H9 (cell line): Measurements from ENCODE around the gene PJVK. TPM values are rescaled to one million over a fixed set of nuclear protein-coding genes. Genes with fewer than 3 reads are reported as not detected.

Source experiments
- DNase-seq: peaks from one replicate; pipeline ENCODE4 v3.0.0-alpha.2; 2017
- H2AFZ ChIP-seq: one replicate; pipeline ENCODE4 v1.6.1; 2013; ENCODE audit warnings: mild to moderate bottlenecking, low read length, control low read depth, moderate library complexity
- H2AK5ac ChIP-seq: 2 replicates; pipeline ENCODE4 v1.6.1; 2013; ENCODE audit warnings: low read length, control low read depth, mixed read lengths; ENCODE audit not compliant: insufficient read length
- H2BK120ac ChIP-seq: one replicate; pipeline ENCODE4 v1.6.1; 2013; ENCODE audit warnings: low read depth, mild to moderate bottlenecking, low read length, control low read depth, inconsistent platforms; ENCODE audit not compliant: poor library complexity, severe bottlenecking
- H2BK12ac ChIP-seq: 2 replicates; pipeline ENCODE4 v1.6.1; 2013; ENCODE audit warnings: low read length, control low read depth, mixed read lengths, low read depth; ENCODE audit not compliant: insufficient read length
- H2BK15ac ChIP-seq: 2 replicates; pipeline ENCODE4 v1.6.1; 2013; ENCODE audit warnings: low read depth, low read length, control low read depth
- H2BK20ac ChIP-seq: one replicate; pipeline ENCODE4 v1.6.1; 2013; ENCODE audit warnings: low read depth, mild to moderate bottlenecking, low read length, control low read depth, inconsistent platforms; ENCODE audit not compliant: poor library complexity, severe bottlenecking
- H2BK5ac ChIP-seq: 2 replicates; pipeline ENCODE4 v1.6.1; 2013; ENCODE audit warnings: low read length, control low read depth, mixed read lengths; ENCODE audit not compliant: insufficient read length
- H3K14ac ChIP-seq: 2 replicates; pipeline ENCODE4 v1.6.1; 2013; ENCODE audit warnings: low read length, control low read depth; ENCODE audit not compliant: insufficient read depth
- H3K18ac ChIP-seq: 2 replicates; pipeline ENCODE4 v1.6.1; 2013; ENCODE audit warnings: low read depth, mild to moderate bottlenecking, mixed read lengths, low read length, control low read depth; ENCODE audit not compliant: insufficient read length
- H3K23ac ChIP-seq: 2 replicates; pipeline ENCODE4 v1.6.1; 2013; ENCODE audit warnings: low read length, control low read depth, mixed read lengths, low read depth; ENCODE audit not compliant: insufficient read length
- H3K23me2 ChIP-seq: 2 replicates; pipeline ENCODE4 v1.6.1; 2013; ENCODE audit warnings: low read depth, mild to moderate bottlenecking, mixed read lengths, low read length, control low read depth; ENCODE audit not compliant: insufficient read length, poor library complexity, severe bottlenecking
- H3K27ac ChIP-seq: 2 replicates; pipeline ENCODE4 v1.5.1; 2013; ENCODE audit warnings: low read length, control low read depth, mixed read lengths, low read depth; ENCODE audit not compliant: insufficient read length
- H3K27me3 ChIP-seq: 2 replicates; pipeline ENCODE4 v1.6.1; 2013; ENCODE audit warnings: low read length, control low read depth, inconsistent platforms; ENCODE audit not compliant: insufficient read depth
- H3K4ac ChIP-seq: 2 replicates; pipeline ENCODE4 v1.6.1; 2013; ENCODE audit warnings: low read depth, mild to moderate bottlenecking, control low read depth, inconsistent platforms, low read length, moderate library complexity
- H3K4me1 ChIP-seq: 2 replicates; pipeline ENCODE4 v1.6.1; 2013; ENCODE audit warnings: low read length, control low read depth, inconsistent platforms; ENCODE audit not compliant: insufficient read depth
- H3K4me2 ChIP-seq: 2 replicates; pipeline ENCODE4 v1.6.1; 2013; ENCODE audit warnings: low read length, control low read depth, mixed read lengths; ENCODE audit not compliant: insufficient read length, insufficient read depth
- H3K56ac ChIP-seq: 2 replicates; pipeline ENCODE4 v1.6.1; 2013; ENCODE audit warnings: low read depth, mild to moderate bottlenecking, mixed read lengths, low read length, control low read depth; ENCODE audit not compliant: insufficient read length
- H3K79me1 ChIP-seq: 2 replicates; pipeline ENCODE4 v1.6.1; 2013; ENCODE audit warnings: low read depth, mild to moderate bottlenecking, moderate library complexity, low read length, control low read depth, inconsistent platforms; ENCODE audit not compliant: insufficient read depth, poor library complexity, severe bottlenecking
- H3K79me2 ChIP-seq: 2 replicates; pipeline ENCODE4 v1.6.1; 2013; ENCODE audit warnings: low read length, control low read depth, inconsistent platforms; ENCODE audit not compliant: insufficient read depth
- H3K9ac ChIP-seq: 2 replicates; pipeline ENCODE4 v1.6.1; 2013; ENCODE audit warnings: low read length, control low read depth, mixed read lengths; ENCODE audit not compliant: insufficient read length; ENCODE audit errors: extremely low read depth
- H3K9me3 ChIP-seq: one replicate; pipeline ENCODE4 v1.6.1; 2013; ENCODE audit warnings: low read depth, low read length, inconsistent platforms; ENCODE audit not compliant: control insufficient read depth
- H3T11ph ChIP-seq: one replicate; pipeline ENCODE4 v1.6.1; 2013; ENCODE audit warnings: mild to moderate bottlenecking, low read length, control low read depth, inconsistent platforms
- H4K20me1 ChIP-seq: one replicate; pipeline ENCODE4 v1.6.1; 2013; ENCODE audit not compliant: control insufficient read depth, insufficient read length, insufficient read depth
- H4K5ac ChIP-seq: 2 replicates; pipeline ENCODE4 v1.6.1; 2013; ENCODE audit warnings: low read depth, mild to moderate bottlenecking, mixed read lengths, low read length, control low read depth; ENCODE audit not compliant: insufficient read length
- H4K8ac ChIP-seq: replicated peaks from 2 replicates; pipeline ENCODE4 v1.6.1; 2013; ENCODE audit warnings: low read length, control low read depth, mixed read lengths, low read depth; ENCODE audit not compliant: insufficient read length
- H4K91ac ChIP-seq: 2 replicates; pipeline ENCODE4 v1.6.1; 2013; ENCODE audit warnings: low read depth, mild to moderate bottlenecking, moderate library complexity, mixed read lengths, low read length, control low read depth; ENCODE audit not compliant: insufficient read length
- H3K27ac Mint-ChIP-seq, 3 experiments: 2 replicates in 2 of 3; 3 replicates in 1 of 3; pipeline ENCODE4 v1.8.0; 2020 to 2021; ENCODE audit warnings: mixed read lengths in 3 of 3, mild to moderate bottlenecking in 1 of 3, moderate library complexity in 1 of 3
- H3K27me3 Mint-ChIP-seq: 2 replicates; pipeline ENCODE4 v1.8.0; 2021; ENCODE audit warnings: low read depth, mild to moderate bottlenecking, moderate library complexity, mixed read lengths
- H3K36me3 Mint-ChIP-seq, 3 experiments: 2 replicates in 2 of 3; 3 replicates in 1 of 3; pipeline ENCODE4 v1.8.0; 2020 to 2021; ENCODE audit warnings: low read depth in 3 of 3, mixed read lengths in 3 of 3; ENCODE audit not compliant: insufficient read depth in 1 of 3
- H3K4me1 Mint-ChIP-seq, 2 experiments: 2 replicates each; pipeline ENCODE4 v1.8.0; 2020; ENCODE audit warnings: mixed read lengths in 2 of 2
- H3K4me3 Mint-ChIP-seq, 2 experiments: 2 replicates in 1 of 2; 3 replicates in 1 of 2; pipeline ENCODE4 v1.8.0; 2020 to 2021; ENCODE audit warnings: mild to moderate bottlenecking in 2 of 2, mixed read lengths in 2 of 2, moderate library complexity in 1 of 2
- H3K9me3 Mint-ChIP-seq, 2 experiments: 2 replicates in 1 of 2; 3 replicates in 1 of 2; pipeline ENCODE4 v1.8.0; 2020; ENCODE audit warnings: mild to moderate bottlenecking in 2 of 2, mixed read lengths in 2 of 2, moderate library complexity in 1 of 2
- CTCF ChIP-seq: fragments of 200-600 bp; sonication (generic); conservative IDR thresholded peaks from 3 replicates; pipeline ENCODE4 v1.8.0; 2021; ENCODE audit warnings: antibody characterized with exemption, mild to moderate bottlenecking
- total RNA-seq: library from RNA; stranded (reverse); gene quantifications from 2 replicates; pipeline ENCODE4 v1.2.1, GENCODE V29; 2021

Gene PJVK
- total RNA-seq, 1 experiment from 2014 or later: 4.7 TPM

- Histone ChIP-seq H3K56ac (no peak overlapping the region), H3K18ac (no peak overlapping the region), H3T11ph (no peak overlapping the region), H2BK15ac (no peak overlapping the region), H4K8ac (no peak overlapping the region), H3K23me2 (peaks cover 3% of the 10 kb centered on the region), H3K14ac (no peak overlapping the region), H3K4me1 (no peaks in the 10 kb centered on the region), H2AFZ (no peak overlapping the region), H3K79me1 (no peaks in the 10 kb centered on the region), H2AK5ac (no peak overlapping the region), H4K5ac (no peak overlapping the region), H2BK5ac (no peak overlapping the region), H2BK12ac (no peak overlapping the region), H3K23ac (no peak overlapping the region), H3K27ac (no peak overlapping the region), H3K9me3 (no peaks in the 10 kb centered on the region), H4K20me1 (no peaks in the 10 kb centered on the region), H3K79me2 (no peaks in the 10 kb centered on the region), H4K91ac (no peak overlapping the region), H2BK120ac (no peak overlapping the region), H3K27me3 (no peaks in the 10 kb centered on the region), H3K4ac (no peak overlapping the region), H2BK20ac (no peak overlapping the region), H3K9ac (no peak overlapping the region), H3K4me2 (no peak overlapping the region)
- Mint-ChIP-seq H3K27ac (no peak overlapping the region), H3K9me3 (no peaks in the 10 kb centered on the region), H3K4me3 (no peak overlapping the region), H3K36me3 (no peaks in the 10 kb centered on the region), H3K4me1 (peaks cover 10 to 16% of the 10 kb centered on the region in 2 experiments), H3K27me3 (no peaks in the 10 kb centered on the region)
- no peak for TF ChIP-seq CTCF
- DNase-seq: no peak
Observed at GRCh38 chr2:178415979-178416378, 35.2 kb upstream of the PJVK start.
